Fibroblast of skin of scalp (primary cell): ENCODE data around the gene C5orf15. TPM values are rescaled to one million over a fixed set of nuclear protein-coding genes. Genes with fewer than 3 reads are reported as not detected.

ENCODE experiments used
- DNase-seq: peaks from one replicate; pipeline ENCODE4 v3.0.0-alpha.2; 2013
- polyA plus RNA-seq, 2 experiments: library from polyadenylated mRNA; unstranded; fragments of 120-200 nt; gene quantifications; one replicate each; pipeline ENCODE4 v1.2.1, GENCODE V29; 2013; ENCODE audit not compliant: insufficient read length in 2 of 2

Gene C5orf15
- polyA plus RNA-seq (2013, experiment 1 of 2; ENCODE audit: insufficient read length) = 43.0 TPM
- 52.2 TPM for polyA plus RNA-seq (2013, experiment 2 of 2; ENCODE audit: insufficient read length)

GRCh38 chr5:133968204-133968980, at the start of gene C5orf15:
Gene C5orf15 (minus strand): TSS chr5:133968625. CDS start chr5:133968584, 41 bp downstream.
- peak; percentile 98 for DNase-seq

- DNase-seq = no peak
Observed at GRCh38 chr5:134008266-134008749, 39.9 kb upstream of the C5orf15 start.

DNA sequence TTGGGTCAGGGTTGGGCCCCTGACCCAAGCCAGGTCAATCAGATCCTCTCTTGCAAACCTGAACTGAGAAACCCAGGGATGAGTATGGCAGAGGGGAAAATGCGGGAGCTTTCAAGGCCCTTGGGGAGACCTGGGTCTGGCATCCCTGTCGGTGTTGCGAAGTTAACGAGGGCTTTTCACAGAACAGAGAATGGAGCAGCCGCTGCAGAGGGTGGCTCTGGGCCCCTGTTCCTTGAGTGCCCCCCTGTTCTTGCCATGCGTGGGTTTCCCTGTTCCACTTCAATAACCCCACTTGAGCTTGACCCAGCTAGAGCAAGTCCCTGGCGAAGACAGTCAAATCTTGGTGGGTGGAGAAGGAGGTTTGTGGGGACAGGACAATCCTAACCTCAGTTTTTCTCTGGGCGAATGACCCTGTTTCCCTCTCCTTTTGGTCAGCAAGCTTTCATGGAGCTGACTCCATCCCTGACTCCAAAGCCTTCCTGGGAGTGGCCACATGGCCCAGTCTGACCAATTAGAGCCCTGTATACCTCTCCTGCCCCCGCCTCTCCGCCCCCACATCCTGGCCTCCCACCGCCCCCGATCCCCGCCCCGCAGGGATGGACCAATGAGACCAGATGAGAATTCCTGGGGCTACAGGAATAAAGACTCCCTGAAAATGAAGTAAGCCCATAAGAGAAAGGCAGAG, 39.3 kb upstream of the C5orf15 start:
- DNase-seq = peak; percentile 22

DNA sequence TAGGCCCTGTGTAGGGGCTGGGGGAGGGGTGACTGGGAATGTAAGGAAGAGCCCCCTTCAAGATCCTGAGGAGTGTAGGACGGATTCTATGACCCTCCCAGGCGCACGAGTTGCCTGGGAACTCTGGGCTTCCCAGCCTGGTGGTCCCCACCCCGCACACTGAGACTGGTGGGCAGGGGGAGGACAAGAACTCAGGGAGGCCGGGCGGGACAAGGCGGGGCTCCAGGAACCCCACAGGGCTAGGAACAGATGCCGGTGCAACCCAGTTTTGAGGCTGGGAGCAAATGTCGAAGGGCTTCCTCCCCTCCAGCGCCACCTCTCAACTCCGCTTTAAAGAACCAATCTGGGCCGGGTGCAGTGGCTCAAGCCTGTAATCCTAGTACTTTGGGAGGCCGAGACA, 37.7 kb upstream of the C5orf15 start:
- DNase-seq = no peak

DNA sequence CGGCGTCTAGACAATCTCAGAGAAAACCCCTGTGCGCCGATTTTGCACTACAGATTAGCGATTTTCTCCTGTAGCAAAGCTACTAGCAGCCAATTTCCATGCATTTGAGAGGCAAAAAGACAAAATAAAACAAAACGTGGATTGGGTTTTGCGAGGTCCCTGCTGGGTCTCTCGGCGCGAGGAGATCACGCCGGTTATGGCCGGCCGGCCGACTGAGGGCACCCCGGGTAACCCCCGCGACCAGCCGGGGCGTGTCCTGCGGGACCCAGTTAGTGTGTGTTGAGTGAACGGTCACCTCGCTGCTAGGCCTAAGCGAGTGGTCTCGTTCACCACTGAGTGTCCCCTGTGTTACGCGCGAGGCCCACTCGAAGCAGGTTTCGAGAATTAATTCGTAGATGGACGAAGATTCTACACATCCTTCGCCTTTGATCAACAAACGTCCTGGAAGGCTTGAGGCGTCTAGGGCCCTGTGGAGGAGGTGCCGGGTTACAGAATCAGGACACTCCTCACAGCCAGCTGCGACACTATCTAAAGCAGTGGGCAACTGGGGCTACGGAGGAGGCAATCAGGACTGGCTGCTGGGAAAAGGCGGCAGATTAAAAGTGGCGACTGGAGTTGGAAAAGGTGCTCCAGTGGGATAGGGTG, 37.1 kb upstream of the C5orf15 start:
- DNase-seq = peak; percentile 18

DNA sequence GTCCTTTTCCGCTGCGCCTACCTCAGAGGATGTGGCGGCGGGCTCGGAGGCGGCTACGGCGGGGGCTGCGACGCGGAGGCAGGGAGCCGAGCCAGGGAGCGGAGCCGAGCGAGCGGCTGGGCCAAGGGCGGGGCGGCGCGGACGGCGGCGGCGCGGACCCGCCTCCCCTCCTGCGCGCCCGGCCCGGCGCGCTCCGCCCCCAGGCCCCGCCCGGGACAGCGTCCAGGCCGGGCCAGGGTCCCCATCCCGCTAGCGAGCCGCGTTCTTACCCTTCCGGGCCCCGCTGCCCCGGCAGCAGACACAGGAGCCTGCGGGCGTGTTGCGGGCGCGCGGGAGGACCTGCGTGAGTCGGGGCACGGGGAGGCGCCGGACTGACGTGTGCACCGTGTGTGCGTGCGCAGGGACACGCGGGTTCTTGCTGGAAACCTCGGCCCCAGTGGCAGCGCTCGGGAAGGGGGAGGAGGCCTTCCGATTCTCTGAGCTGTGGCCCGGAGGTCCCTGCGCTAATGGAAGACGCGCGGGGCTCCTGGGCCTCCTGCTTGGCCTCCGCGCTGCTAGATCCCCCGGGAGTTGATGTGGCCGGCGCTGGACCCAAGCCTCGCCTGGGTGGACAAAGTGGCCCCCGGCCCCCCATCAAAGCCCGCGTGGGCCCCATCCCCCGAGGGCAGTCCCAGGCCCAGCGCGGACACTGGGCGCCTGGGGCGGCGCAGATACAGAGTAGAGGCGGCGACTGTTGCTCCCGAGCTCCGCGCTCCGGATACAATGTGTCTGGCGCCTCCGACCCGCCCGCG, 36.4 kb upstream of the C5orf15 start, which contains the start of gene VDAC1:
Gene VDAC1, minus strand, starts transcription at position 350 of the 791 bp plus-strand sequence. CDS start 11,963 bp downstream, outside the sequence.
- peak; percentile 93 for DNase-seq

DNA sequence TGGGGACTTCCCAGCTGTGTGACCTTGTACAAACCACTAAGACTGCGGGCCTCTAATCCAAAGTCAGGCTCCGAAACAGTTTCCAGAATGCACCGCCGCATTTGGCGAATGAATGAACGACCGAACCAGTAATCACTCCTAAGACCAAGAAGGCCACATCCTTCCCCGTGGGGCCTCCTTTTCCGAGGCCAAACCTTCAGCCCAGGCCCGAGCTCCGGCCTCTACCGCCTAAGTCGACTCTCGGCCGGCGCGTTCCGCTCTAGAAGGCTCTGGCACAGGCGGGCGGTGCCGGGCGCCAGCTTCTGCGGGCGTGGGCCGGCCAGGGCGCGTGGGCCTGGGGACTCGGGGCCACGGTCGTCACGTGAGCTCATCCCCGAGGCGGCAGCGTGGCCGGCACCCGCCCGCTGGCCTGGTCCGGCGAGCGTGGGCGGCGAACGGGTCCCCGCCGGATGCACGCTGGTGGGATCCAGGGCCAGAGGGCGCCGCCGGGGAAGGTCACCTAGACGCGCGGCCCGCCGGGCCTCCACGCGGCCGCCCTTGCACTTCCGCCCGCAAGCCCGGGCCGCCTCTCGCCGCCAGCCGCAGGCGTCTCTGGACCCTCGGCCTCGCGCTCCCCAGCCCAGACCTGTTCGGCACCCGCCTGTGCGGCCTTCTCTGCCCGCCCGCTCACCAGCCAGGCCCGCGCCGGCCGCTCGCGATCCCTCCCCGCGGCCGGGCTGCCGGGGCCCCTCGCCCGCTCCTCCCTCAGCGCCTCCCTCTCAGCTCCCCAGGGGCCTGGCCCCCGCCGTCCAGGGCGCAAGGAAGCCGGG, 35.6 kb upstream of the C5orf15 start:
- peak; percentile 23 for DNase-seq

DNA sequence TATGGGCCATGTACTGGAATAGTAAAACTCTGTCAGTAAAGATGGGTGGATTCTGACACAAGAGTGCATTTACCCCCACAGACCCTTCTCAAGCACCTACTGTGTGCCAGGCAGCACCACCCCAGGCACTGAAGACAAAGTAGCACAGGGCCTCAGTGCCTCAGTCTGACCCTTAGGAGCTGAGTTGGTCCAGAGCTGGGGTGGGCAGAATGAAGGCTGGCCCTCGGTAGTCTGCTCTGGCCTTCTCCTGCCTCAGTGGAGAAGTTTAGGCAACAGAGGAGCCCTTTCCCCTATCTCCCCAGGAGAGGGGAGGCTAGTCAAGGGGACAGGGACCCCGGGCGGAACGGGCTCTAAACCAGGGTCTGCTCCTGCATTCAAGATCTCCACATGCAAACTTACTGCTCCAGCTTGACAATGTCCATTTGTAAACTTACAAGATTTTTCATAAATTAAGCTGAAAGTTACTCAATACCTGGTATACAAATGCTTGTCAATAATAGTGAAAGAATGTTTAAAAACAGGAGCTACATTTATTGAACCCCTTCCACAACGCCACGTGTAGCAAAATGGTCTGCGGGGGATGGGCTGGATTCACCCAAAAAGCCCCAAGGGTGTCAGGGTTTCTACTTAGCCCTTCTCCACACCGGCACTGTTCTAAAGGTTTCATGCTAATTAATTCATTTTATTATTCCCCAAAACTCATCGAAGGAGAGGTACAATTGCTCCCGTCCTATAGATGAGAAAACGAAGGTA, 34.8 kb upstream of the C5orf15 start:
- DNase-seq = no peak

DNA sequence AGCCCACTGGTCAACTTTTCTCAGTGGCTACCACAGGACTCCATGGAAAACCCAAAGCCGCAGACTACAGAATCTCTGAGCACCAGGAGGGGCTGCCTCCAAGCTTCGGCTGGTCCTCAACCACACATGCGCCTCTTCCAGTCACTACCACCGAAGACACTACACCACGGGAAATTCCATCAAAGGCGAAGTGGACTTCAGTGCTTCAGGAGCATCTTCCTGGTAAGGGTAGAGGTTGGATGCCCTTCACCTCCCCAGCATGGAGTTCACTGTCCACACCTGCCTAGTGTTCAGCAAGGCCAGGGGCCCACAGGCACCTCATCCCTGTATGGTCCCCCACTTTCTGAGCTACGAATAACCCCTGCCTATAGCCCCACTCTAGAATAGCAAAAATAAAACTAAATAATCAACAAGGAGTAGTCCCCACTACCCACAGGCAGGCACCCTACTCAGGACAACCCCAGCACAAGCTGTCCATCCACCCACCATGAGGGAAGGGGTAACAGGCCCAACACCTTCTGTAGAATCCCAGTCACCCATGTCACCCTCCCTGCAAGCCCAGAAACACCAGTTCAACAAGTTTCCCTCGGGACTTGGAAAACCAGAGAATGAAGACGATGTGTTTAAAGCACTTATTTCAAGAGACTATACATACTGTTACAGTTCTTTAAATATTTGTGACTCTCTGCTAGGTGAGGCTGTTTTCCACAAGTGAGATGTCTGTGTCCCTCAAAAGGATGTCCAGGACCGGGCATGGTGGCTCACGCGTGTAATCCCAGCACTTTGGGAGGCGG, 33.7 kb upstream of the C5orf15 start:
- DNase-seq = no peak

DNA sequence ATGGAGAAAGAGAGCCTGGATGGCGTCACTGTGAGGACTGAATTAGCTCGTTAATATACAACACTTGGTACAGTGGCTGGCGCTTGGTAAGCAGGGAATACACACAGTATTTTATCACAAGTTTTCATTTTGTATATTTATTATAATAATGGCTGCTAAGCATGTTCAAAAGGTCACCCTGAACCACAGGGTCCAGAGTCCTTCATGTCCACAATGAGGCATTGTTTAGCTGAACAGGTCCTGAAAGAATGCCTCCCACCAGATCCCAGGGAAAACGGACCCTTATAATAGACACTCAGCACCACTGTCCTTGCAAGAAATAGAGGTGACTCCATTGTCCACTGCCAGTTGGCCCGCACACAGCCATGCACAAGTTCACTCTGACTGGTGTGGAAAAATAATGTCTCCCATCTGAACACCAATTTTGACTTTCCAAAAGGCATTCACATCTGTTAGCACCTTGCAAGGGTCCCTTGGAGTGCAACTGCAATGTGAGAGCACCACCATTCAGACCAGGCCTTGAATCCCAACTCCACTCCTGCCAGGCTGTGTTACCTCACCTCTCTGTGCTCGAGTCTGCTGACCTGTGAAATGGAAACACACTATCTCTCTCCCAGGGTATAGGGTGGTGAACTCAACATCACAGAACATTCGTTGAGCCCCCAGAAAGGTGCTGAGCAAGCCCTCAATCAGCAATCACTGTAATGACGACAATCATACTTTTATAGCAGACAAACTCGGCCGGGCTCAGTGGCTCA, 32.5 kb upstream of the C5orf15 start:
- DNase-seq = no peak

DNA sequence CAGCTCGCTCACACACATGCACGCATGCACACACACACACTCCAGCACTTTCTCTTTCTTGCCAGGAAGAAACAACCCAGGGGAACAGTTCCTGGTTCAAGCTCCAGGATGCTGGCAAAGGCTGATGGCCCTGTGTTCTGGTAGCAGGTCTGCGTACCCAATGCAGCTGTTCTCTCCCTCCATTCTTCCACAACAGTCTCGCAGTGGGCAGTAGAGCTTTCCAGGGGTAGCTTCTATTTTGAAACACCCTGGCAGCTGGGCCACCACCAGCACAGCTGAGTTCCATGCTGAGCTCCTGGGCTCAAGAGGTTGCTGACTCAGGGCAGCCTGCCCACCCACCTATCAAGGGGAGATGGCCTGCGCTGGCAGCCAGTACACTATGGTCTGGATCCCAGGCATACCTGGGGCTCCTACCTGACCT, 31.7 kb upstream of the C5orf15 start:
- DNase-seq = no peak

DNA sequence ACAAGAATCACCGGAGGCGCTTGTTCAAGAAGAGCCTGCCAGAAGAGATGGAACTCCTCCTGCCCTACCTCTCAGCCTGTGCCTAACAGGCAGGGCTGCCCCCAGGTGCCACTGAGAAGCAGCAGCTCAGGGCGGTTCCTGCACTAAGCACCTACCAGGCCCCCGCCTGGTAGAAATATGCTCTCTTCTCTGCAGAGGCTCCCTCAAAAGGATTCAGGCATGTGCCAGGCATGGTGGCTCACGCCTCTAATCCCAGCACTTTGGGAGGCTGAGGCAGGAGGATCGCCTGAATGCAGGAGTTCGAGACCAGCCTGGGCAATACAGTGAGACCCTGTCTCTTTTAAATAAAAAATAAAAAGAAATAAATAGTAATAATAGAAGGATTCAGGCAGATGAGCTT, 30.4 kb upstream of the C5orf15 start:
- DNase-seq = no peak

DNA sequence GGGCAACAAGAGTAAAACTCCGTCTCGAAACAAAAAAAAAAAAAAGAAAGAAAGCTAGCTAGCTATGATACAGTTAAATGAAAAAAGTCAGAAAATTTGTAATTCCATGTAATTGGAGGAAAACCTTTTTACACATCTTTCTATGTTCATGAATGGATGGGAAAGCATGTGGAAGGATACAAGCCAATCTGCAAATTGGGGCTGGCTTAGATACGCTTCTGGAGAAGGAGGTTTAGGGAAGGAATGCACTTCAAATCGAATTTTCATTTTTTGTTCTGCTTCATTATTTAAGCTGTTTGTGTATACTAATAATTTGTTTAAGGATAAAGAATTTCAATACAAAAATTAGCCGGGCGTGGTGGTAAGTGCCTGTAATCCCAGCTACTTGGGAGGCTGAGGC, 29.6 kb upstream of the C5orf15 start:
- no peak for DNase-seq

DNA sequence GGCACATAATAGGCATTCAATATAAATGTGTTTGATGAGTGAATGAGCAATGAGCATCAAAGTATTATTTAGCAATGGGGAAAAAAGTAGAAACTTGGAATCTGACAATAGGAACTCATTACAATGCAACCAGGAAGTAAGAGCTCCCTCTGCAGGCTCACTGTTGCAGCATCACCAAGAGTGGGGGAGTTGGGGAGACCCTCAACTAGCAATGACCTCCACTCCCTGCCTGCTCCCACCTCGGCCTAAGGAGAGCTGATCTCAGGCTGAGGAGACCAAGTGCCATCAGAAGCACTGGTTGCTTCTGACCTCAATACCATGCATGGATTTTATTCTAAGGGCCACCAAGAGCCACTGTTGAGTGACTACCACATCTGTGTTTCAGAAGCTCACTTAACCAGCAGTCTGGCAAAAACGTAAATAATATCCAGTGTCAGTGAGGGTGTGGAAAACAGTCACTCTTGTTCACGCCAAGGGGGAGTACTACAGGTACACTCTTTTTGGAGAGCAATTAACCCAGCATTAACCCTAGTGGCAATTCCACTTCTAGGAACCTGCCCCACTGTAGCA, 28.3 kb upstream of the C5orf15 start:
- DNase-seq = no peak

DNA sequence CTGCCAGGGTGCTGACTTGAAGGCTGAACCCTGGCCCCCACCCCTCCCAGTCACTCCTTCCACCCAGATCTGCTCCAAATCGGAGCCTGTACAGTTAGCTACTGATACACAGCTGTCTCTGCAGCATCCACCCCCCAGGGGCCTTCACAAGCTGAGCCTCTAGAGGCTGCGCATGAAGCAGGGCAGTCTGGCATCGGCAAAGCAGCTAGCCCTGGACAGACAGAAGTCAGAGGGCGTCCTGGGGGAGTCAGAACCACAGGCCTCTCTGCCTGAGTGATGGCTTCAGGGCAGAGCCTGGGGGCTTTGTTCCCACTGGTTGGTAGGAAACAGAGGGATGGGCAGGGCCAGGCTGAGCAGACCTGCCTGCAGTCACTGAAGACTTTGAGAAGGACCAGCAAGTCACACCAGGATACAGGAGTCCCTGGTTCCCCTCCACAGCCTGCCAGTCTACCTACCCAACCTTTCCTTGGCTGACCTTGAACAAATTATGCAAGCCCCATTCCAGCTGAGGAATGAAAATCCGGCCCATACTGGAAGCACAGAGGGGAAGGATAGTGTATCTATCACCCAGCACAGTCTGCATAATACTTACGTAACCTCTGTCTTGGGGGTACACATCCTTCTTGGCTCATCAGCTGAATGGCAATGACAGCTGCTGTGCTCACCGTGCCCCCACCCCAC, 27.6 kb upstream of the C5orf15 start:
- no peak for DNase-seq

DNA sequence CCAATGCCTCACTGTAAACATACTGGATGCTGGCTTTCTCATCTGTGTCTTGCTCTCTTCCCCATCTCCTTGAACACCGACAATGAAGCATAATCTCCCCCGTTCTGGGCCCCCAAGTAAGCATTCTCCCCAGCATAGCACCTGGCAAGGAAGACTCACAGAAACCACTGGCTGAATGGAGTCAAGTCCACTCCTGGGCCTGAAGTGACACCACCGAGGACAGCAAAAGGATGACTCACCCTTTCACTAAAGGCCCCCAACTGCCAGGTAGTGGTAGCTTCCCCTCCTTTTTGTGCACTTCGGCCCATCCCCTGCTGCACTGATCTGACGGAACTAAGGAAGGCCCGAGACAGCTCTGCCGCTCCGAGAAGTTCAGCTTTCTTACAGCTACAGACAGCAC, 26.9 kb upstream of the C5orf15 start:
- DNase-seq = no peak

GRCh38 chr5:133994990-133995333, 26.5 kb upstream of the C5orf15 start:
- DNase-seq = no peak
